Colonic mucosa (tissue), 4 donors: ENCODE results near the gene EDEM2. TPM values are rescaled to one million over a fixed set of nuclear protein-coding genes. Genes with fewer than 3 reads are reported as not detected.

ENCODE experiments used
- DNase-seq: peaks from one replicate; pipeline ENCODE4 v3.0.0-alpha.2; 2020
- H3K27ac ChIP-seq: fragments of 200-600 bp; one replicate; pipeline ENCODE4 v1.8.0; 2021
- H3K27me3 ChIP-seq: fragments of 200-600 bp; one replicate; pipeline ENCODE4 v1.8.0; 2021
- H3K36me3 ChIP-seq: fragments of 200-600 bp; one replicate; pipeline ENCODE4 v1.8.0; 2021
- H3K4me1 ChIP-seq: fragments of 200-600 bp; one replicate; pipeline ENCODE4 v1.8.0; 2021; ENCODE audit warnings: mild to moderate bottlenecking
- H3K4me3 ChIP-seq: fragments of 200-600 bp; one replicate; pipeline ENCODE4 v1.8.0; 2021
- H3K9ac ChIP-seq, 2 donors: one replicate each; pipeline ENCODE4 v1.7.0; 2013; ENCODE audit warnings: control low read depth in 2 of 2, low read depth in 2 of 2, low read length in 2 of 2
- H3K9me3 ChIP-seq: fragments of 200-600 bp; one replicate; pipeline ENCODE4 v1.8.0; 2021
- CTCF ChIP-seq: fragments of 200-600 bp; IDR thresholded peaks from one replicate; pipeline ENCODE4 v1.8.0; 2022; ENCODE audit warnings: antibody characterized with exemption, mild to moderate bottlenecking
- intact Hi-C: fragments of 100-400 bp; cut with DNase I; formaldehyde crosslinking; loops from one replicate; pipeline ENCODE4 v1.14.1; 2022
- total RNA-seq, 2 donors: library from RNA; stranded (reverse); fragmentation: NEBNext Ultra II Directional in 1 of 2; extraction: Animal tissue kit (Norgen Biotek cat#: 25700) in 1 of 2; gene quantifications; one replicate each; pipeline ENCODE4 v1.2.1, GENCODE V29; 2021
- donor health status: healthy.
- donor health status: DM: no; HTN: no; CAD: no.
- donor health status: DM: no; HTN: no; CAD: no.

The EDEM2 gene
- total RNA-seq, 2 donors from 2014 or later, result 28.0 to 36.0 TPM

- TF ChIP-seq CTCF, result no peak
- Histone ChIP-seq H3K36me3 (no peaks in the 10 kb centered on the region), H3K27ac (no peak overlapping the region), H3K4me3 (no peak overlapping the region), H3K9ac (no peak overlapping the region), H3K4me1 (no peaks in the 10 kb centered on the region), H3K9me3 (no peaks in the 10 kb centered on the region), H3K27me3 (no peaks in the 10 kb centered on the region)
- DNase-seq, result no peak
- intact Hi-C loops, result no loop called here
These were observed 32.4 kb upstream of the EDEM2 start for GRCh38 chr20:35179292-35180212.

DNA sequence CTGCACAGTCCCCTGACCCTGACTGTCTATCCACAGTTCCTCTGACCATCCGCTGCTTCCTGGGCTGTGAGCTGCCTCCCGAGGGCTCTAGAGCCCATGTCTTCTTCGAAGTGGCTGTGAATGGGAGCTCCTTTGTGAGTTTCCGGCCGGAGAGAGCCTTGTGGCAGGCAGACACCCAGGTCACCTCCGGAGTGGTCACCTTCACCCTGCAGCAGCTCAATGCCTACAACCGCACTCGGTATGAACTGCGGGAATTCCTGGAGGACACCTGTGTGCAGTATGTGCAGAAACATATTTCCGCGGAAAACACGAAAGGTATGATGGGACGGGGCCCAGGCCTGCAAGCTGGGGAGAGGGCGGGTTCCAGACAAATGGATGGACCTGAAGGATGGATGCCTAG lies 29.0 kb upstream of the EDEM2 start:
- Histone ChIP-seq H3K4me1 (no peaks in the 10 kb centered on the region), H3K36me3 (no peaks in the 10 kb centered on the region), H3K27me3 (no peaks in the 10 kb centered on the region), H3K27ac (no peak overlapping the region), H3K9ac (no peak overlapping the region), H3K4me3 (no peak overlapping the region), H3K9me3 (no peaks in the 10 kb centered on the region)
- no peak for DNase-seq
- intact Hi-C loops, result no loop called here
- no peak for TF ChIP-seq CTCF

GRCh38 chr20:35174458-35175216 lies 27.5 kb upstream of the EDEM2 start:
- no peaks in the 10 kb centered on the region for H3K36me3 ChIP-seq
- H3K27ac ChIP-seq, result no peak overlapping the region
- no peaks in the 10 kb centered on the region for H3K27me3 ChIP-seq
- DNase-seq, result peak; percentile 74
- no peak for TF ChIP-seq CTCF
- no peaks in the 10 kb centered on the region for H3K4me1 ChIP-seq
- peak overlapping the region in 1 of 2 donors; percentile 34 for H3K9ac ChIP-seq
- no peaks in the 10 kb centered on the region for H3K9me3 ChIP-seq
- H3K4me3 ChIP-seq, result no peak overlapping the region
- intact Hi-C loops, result no loop called here

DNA sequence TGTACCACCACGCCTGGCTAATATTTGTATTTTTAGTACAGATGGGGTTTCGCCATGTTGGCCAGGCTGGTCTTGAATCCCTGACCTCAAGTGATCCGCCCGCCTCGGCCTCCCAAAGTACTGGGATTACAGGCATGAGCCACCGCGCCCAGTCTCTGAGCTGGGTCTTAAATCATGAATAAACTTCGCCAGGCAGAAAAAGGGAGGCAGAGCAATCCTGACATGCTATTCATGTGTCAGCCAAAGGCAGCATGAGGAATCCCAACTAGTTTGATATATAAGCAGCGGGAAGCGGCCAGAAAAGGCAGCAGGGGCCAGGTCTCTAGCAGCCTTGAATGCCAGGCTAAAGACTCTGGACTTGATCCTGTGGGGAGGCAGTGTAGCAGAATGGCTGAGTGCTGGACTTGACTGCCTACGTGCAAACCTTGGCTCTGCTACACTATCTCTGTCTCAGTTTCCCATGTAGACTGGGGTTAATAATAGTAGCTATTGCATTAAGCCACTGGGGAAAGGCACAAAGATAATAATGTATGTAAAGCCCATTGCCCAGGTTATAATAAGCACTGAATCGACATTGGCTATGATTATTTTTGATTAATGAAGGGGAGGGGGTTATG lies 26.5 kb upstream of the EDEM2 start:
- no peaks in the 10 kb centered on the region for H3K36me3 ChIP-seq
- H3K9ac ChIP-seq, result no peak overlapping the region
- TF ChIP-seq CTCF, result no peak
- DNase-seq, result no peak
- no peak overlapping the region for H3K27ac ChIP-seq
- intact Hi-C loops, result no loop called here
- no peaks in the 10 kb centered on the region for H3K27me3 ChIP-seq
- H3K9me3 ChIP-seq, result no peaks in the 10 kb centered on the region
- H3K4me3 ChIP-seq, result no peak overlapping the region
- no peaks in the 10 kb centered on the region for H3K4me1 ChIP-seq

GRCh38 chr20:35172434-35172806 lies 25.3 kb upstream of the EDEM2 start:
- H3K9ac ChIP-seq, result peak overlapping the region; percentile 62 to 73
- peak overlapping the region; percentile 28 for H3K4me3 ChIP-seq
- no peak for DNase-seq
- H3K9me3 ChIP-seq, result no peaks in the 10 kb centered on the region
- intact Hi-C loops, result no loop called here
- H3K27ac ChIP-seq, result peak overlapping the region; percentile 50
- no peak for TF ChIP-seq CTCF
- H3K4me1 ChIP-seq, result no peaks in the 10 kb centered on the region
- no peaks in the 10 kb centered on the region for H3K36me3 ChIP-seq
- H3K27me3 ChIP-seq, result no peaks in the 10 kb centered on the region
